NK-92 (cell line): Measurements from ENCODE around the gene LRP2BP.
"Not testable (repeated sequence)": the region's sequence is repeated elsewhere in the genome, so short reads cannot be mapped to it uniquely, and the experiment has no call there.

Source experiments
- DNase-seq: peaks from one replicate; lab custom pipeline; 2025; ENCODE audit not compliant: unreplicated experiment; lab: John Stamatoyannopoulos, UW

Gene LRP2BP

GRCh38 chr4:185362570-185362969, 33.2 kb downstream of the LRP2BP start:
- not testable (repeated sequence) for DNase-seq

GRCh38 chr4:185361872-185362271, 33.9 kb downstream of the LRP2BP start:
- no peak for DNase-seq

GRCh38 chr4:185359767-185360446, 35.8 kb downstream of the LRP2BP start:
- no peak for DNase-seq

GRCh38 chr4:185358959-185359358, 36.8 kb downstream of the LRP2BP start:
- no peak for DNase-seq

- DNase-seq: no peak
Measured at GRCh38 chr4:185358514-185358913, 37.2 kb downstream of the LRP2BP start.

GRCh38 chr4:185357733-185358440, 37.8 kb downstream of the LRP2BP start:
- no peak for DNase-seq

GRCh38 chr4:185357211-185357610, 38.5 kb downstream of the LRP2BP start:
- no peak for DNase-seq

- no peak for DNase-seq
Measured at GRCh38 chr4:185352741-185353140, 43.0 kb downstream of the LRP2BP start.

GRCh38 chr4:185352202-185352601, 43.5 kb downstream of the LRP2BP start:
- DNase-seq: no peak

- no peak for DNase-seq
Measured at GRCh38 chr4:185351691-185352090, 44.0 kb downstream of the LRP2BP start.

- no peak for DNase-seq
Measured at GRCh38 chr4:185346975-185347601, 48.6 kb downstream of the LRP2BP start.

GRCh38 chr4:185344743-185345538, 50.8 kb downstream of the LRP2BP start:
- DNase-seq: no peak

- DNase-seq: no peak
Measured at GRCh38 chr4:185343726-185344581, 51.8 kb downstream of the LRP2BP start.

GRCh38 chr4:185341841-185342240, 53.9 kb downstream of the LRP2BP start:
- no peak for DNase-seq

GRCh38 chr4:185341377-185341776, 54.3 kb downstream of the LRP2BP start:
- DNase-seq: no peak

GRCh38 chr4:185339941-185340340, 55.8 kb downstream of the LRP2BP start:
- DNase-seq: no peak

GRCh38 chr4:185335579-185335978, 60.1 kb downstream of the LRP2BP start:
- no peak for DNase-seq

- DNase-seq: no peak
Measured at GRCh38 chr4:185334326-185334725, 61.4 kb downstream of the LRP2BP start.

GRCh38 chr4:185332575-185333464, 62.9 kb downstream of the LRP2BP start:
- DNase-seq: no peak
